H9 (cell line): ENCODE data around the gene PTGER2. TPM values are rescaled to one million over a fixed set of nuclear protein-coding genes. Genes with fewer than 3 reads are reported as not detected.

Source experiments
- DNase-seq: peaks from one replicate; pipeline ENCODE4 v3.0.0-alpha.2; 2017
- H2AFZ ChIP-seq: one replicate; pipeline ENCODE4 v1.6.1; 2013; ENCODE audit warnings: mild to moderate bottlenecking, low read length, control low read depth, moderate library complexity
- H2AK5ac ChIP-seq: 2 replicates; pipeline ENCODE4 v1.6.1; 2013; ENCODE audit warnings: low read length, control low read depth, mixed read lengths; ENCODE audit not compliant: insufficient read length
- H2BK120ac ChIP-seq: one replicate; pipeline ENCODE4 v1.6.1; 2013; ENCODE audit warnings: low read depth, mild to moderate bottlenecking, low read length, control low read depth, inconsistent platforms; ENCODE audit not compliant: poor library complexity, severe bottlenecking
- H2BK12ac ChIP-seq: 2 replicates; pipeline ENCODE4 v1.6.1; 2013; ENCODE audit warnings: low read length, control low read depth, mixed read lengths, low read depth; ENCODE audit not compliant: insufficient read length
- H2BK15ac ChIP-seq: 2 replicates; pipeline ENCODE4 v1.6.1; 2013; ENCODE audit warnings: low read depth, low read length, control low read depth
- H2BK20ac ChIP-seq: one replicate; pipeline ENCODE4 v1.6.1; 2013; ENCODE audit warnings: low read depth, mild to moderate bottlenecking, low read length, control low read depth, inconsistent platforms; ENCODE audit not compliant: poor library complexity, severe bottlenecking
- H2BK5ac ChIP-seq: 2 replicates; pipeline ENCODE4 v1.6.1; 2013; ENCODE audit warnings: low read length, control low read depth, mixed read lengths; ENCODE audit not compliant: insufficient read length
- H3K14ac ChIP-seq: 2 replicates; pipeline ENCODE4 v1.6.1; 2013; ENCODE audit warnings: low read length, control low read depth; ENCODE audit not compliant: insufficient read depth
- H3K18ac ChIP-seq: 2 replicates; pipeline ENCODE4 v1.6.1; 2013; ENCODE audit warnings: low read depth, mild to moderate bottlenecking, mixed read lengths, low read length, control low read depth; ENCODE audit not compliant: insufficient read length
- H3K23ac ChIP-seq: 2 replicates; pipeline ENCODE4 v1.6.1; 2013; ENCODE audit warnings: low read length, control low read depth, mixed read lengths, low read depth; ENCODE audit not compliant: insufficient read length
- H3K23me2 ChIP-seq: 2 replicates; pipeline ENCODE4 v1.6.1; 2013; ENCODE audit warnings: low read depth, mild to moderate bottlenecking, mixed read lengths, low read length, control low read depth; ENCODE audit not compliant: insufficient read length, poor library complexity, severe bottlenecking
- H3K27ac ChIP-seq: 2 replicates; pipeline ENCODE4 v1.5.1; 2013; ENCODE audit warnings: low read length, control low read depth, mixed read lengths, low read depth; ENCODE audit not compliant: insufficient read length
- H3K27me3 ChIP-seq: 2 replicates; pipeline ENCODE4 v1.6.1; 2013; ENCODE audit warnings: low read length, control low read depth, inconsistent platforms; ENCODE audit not compliant: insufficient read depth
- H3K4ac ChIP-seq: 2 replicates; pipeline ENCODE4 v1.6.1; 2013; ENCODE audit warnings: low read depth, mild to moderate bottlenecking, control low read depth, inconsistent platforms, low read length, moderate library complexity
- H3K4me1 ChIP-seq: 2 replicates; pipeline ENCODE4 v1.6.1; 2013; ENCODE audit warnings: low read length, control low read depth, inconsistent platforms; ENCODE audit not compliant: insufficient read depth
- H3K4me2 ChIP-seq: 2 replicates; pipeline ENCODE4 v1.6.1; 2013; ENCODE audit warnings: low read length, control low read depth, mixed read lengths; ENCODE audit not compliant: insufficient read length, insufficient read depth
- H3K56ac ChIP-seq: 2 replicates; pipeline ENCODE4 v1.6.1; 2013; ENCODE audit warnings: low read depth, mild to moderate bottlenecking, mixed read lengths, low read length, control low read depth; ENCODE audit not compliant: insufficient read length
- H3K79me1 ChIP-seq: 2 replicates; pipeline ENCODE4 v1.6.1; 2013; ENCODE audit warnings: low read depth, mild to moderate bottlenecking, moderate library complexity, low read length, control low read depth, inconsistent platforms; ENCODE audit not compliant: insufficient read depth, poor library complexity, severe bottlenecking
- H3K79me2 ChIP-seq: 2 replicates; pipeline ENCODE4 v1.6.1; 2013; ENCODE audit warnings: low read length, control low read depth, inconsistent platforms; ENCODE audit not compliant: insufficient read depth
- H3K9ac ChIP-seq: 2 replicates; pipeline ENCODE4 v1.6.1; 2013; ENCODE audit warnings: low read length, control low read depth, mixed read lengths; ENCODE audit not compliant: insufficient read length; ENCODE audit errors: extremely low read depth
- H3K9me3 ChIP-seq: one replicate; pipeline ENCODE4 v1.6.1; 2013; ENCODE audit warnings: low read depth, low read length, inconsistent platforms; ENCODE audit not compliant: control insufficient read depth
- H3T11ph ChIP-seq: one replicate; pipeline ENCODE4 v1.6.1; 2013; ENCODE audit warnings: mild to moderate bottlenecking, low read length, control low read depth, inconsistent platforms
- H4K20me1 ChIP-seq: one replicate; pipeline ENCODE4 v1.6.1; 2013; ENCODE audit not compliant: control insufficient read depth, insufficient read length, insufficient read depth
- H4K5ac ChIP-seq: 2 replicates; pipeline ENCODE4 v1.6.1; 2013; ENCODE audit warnings: low read depth, mild to moderate bottlenecking, mixed read lengths, low read length, control low read depth; ENCODE audit not compliant: insufficient read length
- H4K8ac ChIP-seq: replicated peaks from 2 replicates; pipeline ENCODE4 v1.6.1; 2013; ENCODE audit warnings: low read length, control low read depth, mixed read lengths, low read depth; ENCODE audit not compliant: insufficient read length
- H4K91ac ChIP-seq: 2 replicates; pipeline ENCODE4 v1.6.1; 2013; ENCODE audit warnings: low read depth, mild to moderate bottlenecking, moderate library complexity, mixed read lengths, low read length, control low read depth; ENCODE audit not compliant: insufficient read length
- H3K27ac Mint-ChIP-seq, 3 experiments: 2 replicates in 2 of 3; 3 replicates in 1 of 3; pipeline ENCODE4 v1.8.0; 2020 to 2021; ENCODE audit warnings: mixed read lengths in 3 of 3, mild to moderate bottlenecking in 1 of 3, moderate library complexity in 1 of 3
- H3K27me3 Mint-ChIP-seq: 2 replicates; pipeline ENCODE4 v1.8.0; 2021; ENCODE audit warnings: low read depth, mild to moderate bottlenecking, moderate library complexity, mixed read lengths
- H3K36me3 Mint-ChIP-seq, 3 experiments: 2 replicates in 2 of 3; 3 replicates in 1 of 3; pipeline ENCODE4 v1.8.0; 2020 to 2021; ENCODE audit warnings: low read depth in 3 of 3, mixed read lengths in 3 of 3; ENCODE audit not compliant: insufficient read depth in 1 of 3
- H3K4me1 Mint-ChIP-seq, 2 experiments: 2 replicates each; pipeline ENCODE4 v1.8.0; 2020; ENCODE audit warnings: mixed read lengths in 2 of 2
- H3K4me3 Mint-ChIP-seq, 2 experiments: 2 replicates in 1 of 2; 3 replicates in 1 of 2; pipeline ENCODE4 v1.8.0; 2020 to 2021; ENCODE audit warnings: mild to moderate bottlenecking in 2 of 2, mixed read lengths in 2 of 2, moderate library complexity in 1 of 2
- H3K9me3 Mint-ChIP-seq, 2 experiments: 2 replicates in 1 of 2; 3 replicates in 1 of 2; pipeline ENCODE4 v1.8.0; 2020; ENCODE audit warnings: mild to moderate bottlenecking in 2 of 2, mixed read lengths in 2 of 2, moderate library complexity in 1 of 2
- CTCF ChIP-seq: fragments of 200-600 bp; sonication (generic); conservative IDR thresholded peaks from 3 replicates; pipeline ENCODE4 v1.8.0; 2021; ENCODE audit warnings: antibody characterized with exemption, mild to moderate bottlenecking
- WGBS: extraction: QIAGEN DNeasy Blood & Tissue Kit; methylation state at CpG from one replicate; pipeline ENCODE4 v1.1.7; 2013; ENCODE audit warnings: missing lambda C conversion rate, low lambda C conversion rate, mixed read lengths; ENCODE audit not compliant: insufficient read length; ENCODE audit errors: extremely low coverage; 5-methylcytosine and 5-hydroxymethylcytosine counted together
- total RNA-seq: library from RNA; stranded (reverse); gene quantifications from 2 replicates; pipeline ENCODE4 v1.2.1, GENCODE V29; 2021

The PTGER2 gene
- total RNA-seq, 1 experiment from 2014 or later = 1.0 TPM

GRCh38 chr14:52369305-52369801 lies 55.2 kb downstream of the PTGER2 start:
- no CpG with 5 or more reads among the region's 3 CpGs for WGBS
- Histone ChIP-seq H3K14ac (no peak overlapping the region; the same call in 1 of the 2 replicates), H3K23me2 (no peaks in the 10 kb centered on the region), H4K5ac (no peak overlapping the region), H2BK12ac (no peak overlapping the region), H3K4me1 (no peaks in the 10 kb centered on the region), H2AFZ (no peak overlapping the region), H3K27me3 (no peaks in the 10 kb centered on the region), H3K4me2 (no peak overlapping the region), H3K79me1 (no peaks in the 10 kb centered on the region), H3K23ac (no peak overlapping the region), H3K56ac (no peak overlapping the region), H2BK120ac (no peak overlapping the region), H3K9ac (no peak overlapping the region), H4K20me1 (no peaks in the 10 kb centered on the region), H4K8ac (no peak overlapping the region), H3K9me3 (no peaks in the 10 kb centered on the region), H3K18ac (no peak overlapping the region), H3K79me2 (no peaks in the 10 kb centered on the region), H2BK5ac (no peak overlapping the region), H2AK5ac (no peak overlapping the region), H3T11ph (no peak overlapping the region), H2BK20ac (no peak overlapping the region), H2BK15ac (no peak overlapping the region), H3K27ac (no peak overlapping the region), H3K4ac (no peak overlapping the region), H4K91ac (no peak overlapping the region)
- H3K27me3 Mint-ChIP-seq = no peaks in the 10 kb centered on the region; the same call in 1 of the 2 replicates
- H3K9me3 Mint-ChIP-seq = peaks cover 4 to 7% of the 10 kb centered on the region in 2 experiments; a peak in 3 of 5 replicates
- H3K27ac Mint-ChIP-seq = no peak overlapping the region
- TF ChIP-seq CTCF = no peak
- H3K4me1 Mint-ChIP-seq = no peaks in the 10 kb centered on the region
- no peak for DNase-seq
- H3K4me3 Mint-ChIP-seq = no peak overlapping the region
- no peaks in the 10 kb centered on the region; a peak in 1 of 7 replicates for H3K36me3 Mint-ChIP-seq
